HCT116 (cell line): ENCODE results near the gene TRIM50. TPM values are rescaled to one million over a fixed set of nuclear protein-coding genes. Genes with fewer than 3 reads are reported as not detected.

Source experiments
- ATAC-seq: fragments of 200-7000 bp; cut with Tn5 transposase; 2 replicates; pipeline ENCODE4 v1.9.1; 2020; ENCODE audit warnings: mild to moderate bottlenecking, moderate library complexity
- BruUV-seq: library from RNA; stranded (reverse); fragments of 400-500 nt; replicated peaks from 2 replicates; lab custom pipeline; 2021; lab: Mats Ljungman, UMichigan
- CTCF ChIA-PET: fragments of 300-600 bp; sonication (Branson Sonifier 250); formaldehyde crosslinking; loops from one replicate; lab custom pipeline; 2021; ENCODE audit warnings: antibody characterized with exemption; lab: Charles Lee
- POLR2A ChIA-PET: fragments of 300-600, 350-600 bp; sonication (Branson Sonifier 250); formaldehyde crosslinking; loops from one replicate; lab custom pipeline; 2021; ENCODE audit warnings: antibody characterized with exemption; lab: Charles Lee
- RAD21 ChIA-PET, 2 experiments: fragments of 300-600 bp; sonication (Branson Sonifier 250); formaldehyde crosslinking; loops; one replicate each; lab custom pipeline; 2023; ENCODE audit warnings: low total read pairs in 2 of 2; ENCODE audit not compliant: uncharacterized antibody in 2 of 2, unreplicated experiment in 2 of 2, low non-redundant PET in 1 of 2; lab: Charles Lee
- DNase-seq: peaks from one replicate; pipeline ENCODE4 v3.0.0-alpha.2; 2010; ENCODE audit warnings: low read depth, low spot score
- H2AFZ ChIP-seq: fragments of 200-600 bp; shearing (Covaris generic), sonication (generic); 2 replicates; pipeline ENCODE4 v1.6.1; 2017; ENCODE audit warnings: low read depth, mixed run types, mixed read lengths, antibody characterized with exemption, low read length; ENCODE audit not compliant: poor library complexity, severe bottlenecking
- H3K27ac ChIP-seq: 2 replicates; pipeline ENCODE4 v1.5.1; 2012; ENCODE audit warnings: low read depth, low read length
- H3K27me3 ChIP-seq: fragments of 200-600 bp; sonication (generic); 2 replicates; pipeline ENCODE4 v1.6.1; 2016; ENCODE audit warnings: mixed run types, low read length, mixed read lengths; ENCODE audit not compliant: insufficient read depth
- H3K36me3 ChIP-seq, 2 experiments: fragments of 200-500 bp in 1 of 2; fragments of 200-600 bp in 1 of 2; sonication (Bioruptor generic) in 1 of 2; sonication (generic) in 1 of 2; 2 replicates each; pipeline versions ENCODE4 v1.5.1 to v1.6.1; 2014 to 2016; ENCODE audit warnings: low read length in 2 of 2, inconsistent platforms in 1 of 2, mixed read lengths in 1 of 2, mixed run types in 1 of 2; ENCODE audit not compliant: insufficient read depth in 2 of 2, control insufficient read depth in 1 of 2
- H3K4me1 ChIP-seq, 2 experiments: fragments of 200-600 bp in 1 of 2; sonication (generic) in 1 of 2; 2 replicates each; pipeline versions ENCODE4 v1.5.1 to v1.6.1; 2012 to 2017; ENCODE audit warnings: low read length in 2 of 2, inconsistent platforms in 1 of 2, mild to moderate bottlenecking in 1 of 2, mixed read lengths in 1 of 2, mixed run types in 1 of 2, moderate library complexity in 1 of 2; ENCODE audit not compliant: insufficient read depth in 2 of 2, control insufficient read depth in 1 of 2
- H3K4me2 ChIP-seq: fragments of 200-600 bp; sonication (generic); 2 replicates; pipeline ENCODE4 v1.6.1; 2017; ENCODE audit warnings: mixed run types, low read length, mixed read lengths
- H3K4me3 ChIP-seq, 2 experiments: fragments of 200-600 bp in 1 of 2; sonication (generic) in 1 of 2; replicated peaks in 1 of 2; 2 replicates each; pipeline ENCODE4 v1.5.1; 2011 to 2016; ENCODE audit warnings: low read length in 2 of 2, control low read depth in 1 of 2, low read depth in 1 of 2, mild to moderate bottlenecking in 1 of 2, mixed read lengths in 1 of 2, mixed run types in 1 of 2
- H3K79me2 ChIP-seq: fragments of 200-600 bp; sonication (generic); 2 replicates; pipeline ENCODE4 v1.6.1; 2017; ENCODE audit warnings: mild to moderate bottlenecking, mixed run types, low read length, moderate library complexity, mixed read lengths; ENCODE audit not compliant: insufficient read depth
- H3K9ac ChIP-seq: fragments of 200-600 bp; sonication (generic); 2 replicates; pipeline ENCODE4 v1.6.1; 2016; ENCODE audit warnings: low read length, mixed read lengths
- H3K9me2 ChIP-seq: fragments of 200-600 bp; sonication (generic), shearing (Covaris generic); 2 replicates; pipeline ENCODE4 v1.6.1; 2017; ENCODE audit warnings: mixed run types, mild to moderate bottlenecking, moderate library complexity; ENCODE audit not compliant: insufficient read depth
- H3K9me3 ChIP-seq, 2 experiments: fragments of 200-500 bp in 1 of 2; fragments of 200-600 bp in 1 of 2; sonication (Bioruptor generic) in 1 of 2; sonication (generic) in 1 of 2; 2 replicates each; pipeline ENCODE4 v1.6.1; 2014 to 2017; ENCODE audit warnings: low read length in 2 of 2, mixed read lengths in 2 of 2, inconsistent platforms in 1 of 2, low read depth in 1 of 2, mild to moderate bottlenecking in 1 of 2, mixed run types in 1 of 2, moderate library complexity in 1 of 2; ENCODE audit not compliant: control insufficient read depth in 1 of 2, insufficient read depth in 1 of 2
- H4K20me1 ChIP-seq: fragments of 200-600 bp; sonication (generic), shearing (Covaris generic); 2 replicates; pipeline ENCODE4 v1.6.1; 2017; ENCODE audit warnings: mixed run types, mild to moderate bottlenecking, moderate library complexity; ENCODE audit not compliant: insufficient read depth
- ATF3 ChIP-seq: IDR thresholded peaks from 2 replicates; pipeline ENCODE4 v1.6.1; 2012
- CBX3 ChIP-seq: IDR thresholded peaks from 2 replicates; pipeline ENCODE4 v1.6.1; 2012; ENCODE audit warnings: low read depth
- EGR1 ChIP-seq: IDR thresholded peaks from 2 replicates; pipeline ENCODE4 v1.6.1; 2012; ENCODE audit warnings: low read depth
- EZH2phosphoT487 ChIP-seq: fragments of 200-600 bp; IDR thresholded peaks from 2 replicates; pipeline ENCODE4 v1.6.1; 2018; ENCODE audit warnings: antibody characterized with exemption, borderline replicate concordance
- JUND ChIP-seq: IDR thresholded peaks from 2 replicates; pipeline ENCODE4 v1.6.1; 2012
- POLR2A ChIP-seq: IDR thresholded peaks from 2 replicates; pipeline ENCODE4 v1.7.0; 2011; ENCODE audit warnings: borderline replicate concordance; ENCODE audit not compliant: insufficient read depth, insufficient read length; ENCODE audit errors: extremely low read depth
- POLR2AphosphoS5 ChIP-seq: IDR thresholded peaks from 2 replicates; pipeline ENCODE4 v1.6.1; 2011; ENCODE audit warnings: mild to moderate bottlenecking, low read depth, low read length, moderate library complexity
- SIN3A ChIP-seq: IDR thresholded peaks from 2 replicates; pipeline ENCODE4 v1.6.1; 2012; ENCODE audit warnings: low read depth
- SP1 ChIP-seq: IDR thresholded peaks from 2 replicates; pipeline ENCODE4 v1.6.1; 2012; ENCODE audit warnings: low read depth
- SRF ChIP-seq: IDR thresholded peaks from 2 replicates; pipeline ENCODE4 v1.6.1; 2012; ENCODE audit warnings: low read depth
- ZBTB33 ChIP-seq: IDR thresholded peaks from 2 replicates; pipeline ENCODE4 v1.6.1; 2011; ENCODE audit warnings: mild to moderate bottlenecking, low read length, moderate library complexity; ENCODE audit not compliant: insufficient replicate concordance; ENCODE audit errors: extremely low read depth
- intact Hi-C: fragments of 100-400 bp; cut with micrococcal nuclease; formaldehyde crosslinking; loops from 2 replicates; pipeline ENCODE4 v1.10.0; 2022
- total RNA-seq: library from RNA; stranded (reverse); gene quantifications from one replicate; pipeline ENCODE4 v1.2.1, GENCODE V29; 2021; ENCODE audit not compliant: unreplicated experiment
- TF ChIP-seq, protein P1 (sequence below), 3 experiments: fragments of 200-600 bp in 1 of 3; sonication (generic) in 1 of 3; IDR thresholded peaks in 2 of 3; conservative IDR thresholded peaks in 1 of 3; 2 replicates each; pipeline ENCODE4 v1.5.1; 2012 to 2017; ENCODE audit warnings: low read depth in 2 of 3, low read length in 2 of 3, antibody characterized with exemption in 1 of 3, borderline replicate concordance in 1 of 3, control low read depth in 1 of 3, mild to moderate bottlenecking in 1 of 3, mixed read lengths in 1 of 3, mixed run types in 1 of 3, moderate library complexity in 1 of 3; ENCODE audit not compliant: insufficient read depth in 1 of 3
- TF ChIP-seq, protein P2 (sequence below): IDR thresholded peaks from 2 replicates; pipeline ENCODE4 v1.6.1; 2012

Gene TRIM50
- total RNA-seq, 1 experiment from 2014 or later, result not detected

DNA sequence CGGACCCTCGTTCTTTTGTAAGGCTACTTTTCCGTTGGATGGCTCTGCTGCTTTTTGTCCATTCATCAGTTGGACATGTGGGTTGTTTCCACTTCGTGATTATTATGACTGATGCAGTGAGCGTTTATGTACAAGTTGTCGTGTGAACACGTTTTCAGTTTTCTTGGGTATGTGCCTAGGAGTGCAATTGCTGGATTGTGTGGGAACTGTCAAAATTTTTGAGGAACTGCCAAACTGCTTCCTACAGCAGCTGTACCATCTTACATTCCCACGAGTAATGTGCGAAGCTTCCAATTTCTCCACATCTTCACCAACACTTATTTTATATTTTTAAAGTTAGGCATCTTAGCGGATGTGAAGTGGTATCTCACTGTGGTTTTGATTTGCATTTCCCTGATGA, 10.4 kb upstream of the TRIM50 start:
- H4K20me1 ChIP-seq, result no peaks in the 10 kb centered on the region
- no TSS peak for BruUV-seq
- RAD21 ChIA-PET, result no interaction called here
- ATAC-seq, result no peak
- POLR2A ChIA-PET, result no interaction called here
- DNase-seq, result no peak
- H3K4me3 ChIP-seq, result no peak overlapping the region
- no peak overlapping the region for H2AFZ ChIP-seq
- TF ChIP-seq, protein P1, sequence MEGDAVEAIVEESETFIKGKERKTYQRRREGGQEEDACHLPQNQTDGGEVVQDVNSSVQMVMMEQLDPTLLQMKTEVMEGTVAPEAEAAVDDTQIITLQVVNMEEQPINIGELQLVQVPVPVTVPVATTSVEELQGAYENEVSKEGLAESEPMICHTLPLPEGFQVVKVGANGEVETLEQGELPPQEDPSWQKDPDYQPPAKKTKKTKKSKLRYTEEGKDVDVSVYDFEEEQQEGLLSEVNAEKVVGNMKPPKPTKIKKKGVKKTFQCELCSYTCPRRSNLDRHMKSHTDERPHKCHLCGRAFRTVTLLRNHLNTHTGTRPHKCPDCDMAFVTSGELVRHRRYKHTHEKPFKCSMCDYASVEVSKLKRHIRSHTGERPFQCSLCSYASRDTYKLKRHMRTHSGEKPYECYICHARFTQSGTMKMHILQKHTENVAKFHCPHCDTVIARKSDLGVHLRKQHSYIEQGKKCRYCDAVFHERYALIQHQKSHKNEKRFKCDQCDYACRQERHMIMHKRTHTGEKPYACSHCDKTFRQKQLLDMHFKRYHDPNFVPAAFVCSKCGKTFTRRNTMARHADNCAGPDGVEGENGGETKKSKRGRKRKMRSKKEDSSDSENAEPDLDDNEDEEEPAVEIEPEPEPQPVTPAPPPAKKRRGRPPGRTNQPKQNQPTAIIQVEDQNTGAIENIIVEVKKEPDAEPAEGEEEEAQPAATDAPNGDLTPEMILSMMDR (IDR thresholded peaks at IDR 0.05 in 2 of 3, conservative IDR thresholded peaks at IDR 0.05 in 1 of 3; ENCODE audit: borderline replicate concordance in 1 of 3, insufficient read depth in 1 of 3, low read depth in 2 of 3, low read length in 2 of 3), result no peak
- TF ChIP-seq POLR2A (no peak), JUND (no peak), ZBTB33 (no peak), SP1 (no peak), EZH2phosphoT487 (no peak), SIN3A (no peak), ATF3 (no peak), CBX3 (no peak), POLR2AphosphoS5 (no peak), SRF (no peak), EGR1 (no peak)
- TF ChIP-seq, protein P2, sequence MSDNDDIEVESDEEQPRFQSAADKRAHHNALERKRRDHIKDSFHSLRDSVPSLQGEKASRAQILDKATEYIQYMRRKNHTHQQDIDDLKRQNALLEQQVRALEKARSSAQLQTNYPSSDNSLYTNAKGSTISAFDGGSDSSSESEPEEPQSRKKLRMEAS, result no peak
- no peaks in the 10 kb centered on the region for H3K36me3 ChIP-seq
- no peak overlapping the region for H3K9ac ChIP-seq
- H3K27ac ChIP-seq, result no peak overlapping the region
- CTCF ChIA-PET, result no interaction called here
- no peaks in the 10 kb centered on the region for H3K9me3 ChIP-seq
- H3K79me2 ChIP-seq, result no peaks in the 10 kb centered on the region
- no peak overlapping the region for H3K4me2 ChIP-seq
- intact Hi-C loops, result no loop called here
- peaks cover 11 to 15% of the 10 kb centered on the region in 2 experiments for H3K4me1 ChIP-seq
- no peaks in the 10 kb centered on the region for H3K9me2 ChIP-seq
- no peaks in the 10 kb centered on the region for H3K27me3 ChIP-seq
